ENCODE measurements around the gene ITGAL.

Gene ITGAL

GRCh38 chr16:30494709-30495108, 22.2 kb downstream of the ITGAL start:
- TF ChIP-seq ZFX (IDR thresholded peaks at IDR 0.05; ENCODE audit: borderline replicate concordance): no peak
- TF ChIP-seq, protein P1, sequence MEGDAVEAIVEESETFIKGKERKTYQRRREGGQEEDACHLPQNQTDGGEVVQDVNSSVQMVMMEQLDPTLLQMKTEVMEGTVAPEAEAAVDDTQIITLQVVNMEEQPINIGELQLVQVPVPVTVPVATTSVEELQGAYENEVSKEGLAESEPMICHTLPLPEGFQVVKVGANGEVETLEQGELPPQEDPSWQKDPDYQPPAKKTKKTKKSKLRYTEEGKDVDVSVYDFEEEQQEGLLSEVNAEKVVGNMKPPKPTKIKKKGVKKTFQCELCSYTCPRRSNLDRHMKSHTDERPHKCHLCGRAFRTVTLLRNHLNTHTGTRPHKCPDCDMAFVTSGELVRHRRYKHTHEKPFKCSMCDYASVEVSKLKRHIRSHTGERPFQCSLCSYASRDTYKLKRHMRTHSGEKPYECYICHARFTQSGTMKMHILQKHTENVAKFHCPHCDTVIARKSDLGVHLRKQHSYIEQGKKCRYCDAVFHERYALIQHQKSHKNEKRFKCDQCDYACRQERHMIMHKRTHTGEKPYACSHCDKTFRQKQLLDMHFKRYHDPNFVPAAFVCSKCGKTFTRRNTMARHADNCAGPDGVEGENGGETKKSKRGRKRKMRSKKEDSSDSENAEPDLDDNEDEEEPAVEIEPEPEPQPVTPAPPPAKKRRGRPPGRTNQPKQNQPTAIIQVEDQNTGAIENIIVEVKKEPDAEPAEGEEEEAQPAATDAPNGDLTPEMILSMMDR (IDR thresholded peaks at IDR 0.05): no peak
- H3K27ac ChIP-seq: no peak overlapping the region

GRCh38 chr16:30499284-30499683, 26.7 kb downstream of the ITGAL start:
- H3K27ac ChIP-seq: peak overlapping the region; percentile 68

GRCh38 chr16:30503403-30504296, 31.1 kb downstream of the ITGAL start:
- no peak overlapping the region for H3K27ac ChIP-seq
- TF ChIP-seq, protein P1 (IDR thresholded peaks at IDR 0.05): no peak

More at GRCh38 chr16:30499284-30499683, 26.7 kb downstream of the ITGAL start:
- TF ChIP-seq, protein P1 (IDR thresholded peaks at IDR 0.05): no peak
- TF ChIP-seq ZFX (IDR thresholded peaks at IDR 0.05; ENCODE audit: borderline replicate concordance): no peak

GRCh38 chr16:30509081-30509765, 36.7 kb downstream of the ITGAL start:
- no peak for TF ChIP-seq ZFX (IDR thresholded peaks at IDR 0.05; ENCODE audit: borderline replicate concordance)
- TF ChIP-seq, protein P1 (IDR thresholded peaks at IDR 0.05): no peak
- no peak overlapping the region for H3K27ac ChIP-seq

DNA sequence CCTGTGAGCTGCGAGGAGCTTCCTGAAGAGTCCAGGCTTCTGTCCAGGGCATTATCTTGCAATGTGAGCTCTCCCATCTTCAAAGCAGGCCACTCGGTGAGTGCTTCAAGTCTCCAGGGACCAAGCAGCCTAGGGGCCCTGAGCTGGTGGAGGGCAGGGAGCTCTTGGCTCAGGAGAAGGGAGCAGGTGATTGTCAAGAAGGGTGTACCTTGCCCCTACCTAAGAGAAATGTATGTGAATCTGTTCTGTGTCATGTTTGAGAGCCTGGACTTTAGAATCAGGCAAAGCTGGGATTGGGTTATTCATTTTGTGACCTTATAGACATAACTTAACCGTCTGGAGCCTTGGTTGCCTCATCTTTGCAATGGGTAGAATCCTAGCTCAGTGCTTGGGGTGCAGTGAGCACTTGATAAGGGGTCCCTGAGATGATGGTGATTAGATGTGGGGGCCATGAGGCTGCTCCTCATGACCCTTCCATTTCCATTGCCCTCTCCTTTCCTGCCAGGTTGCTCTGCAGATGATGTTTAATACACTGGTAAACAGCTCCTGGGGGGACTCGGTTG, 37.9 kb downstream of the ITGAL start:
- TF ChIP-seq, protein P1 (IDR thresholded peaks at IDR 0.05): no peak
- TF ChIP-seq ZFX (IDR thresholded peaks at IDR 0.05; ENCODE audit: borderline replicate concordance): no peak
- no peak overlapping the region for H3K27ac ChIP-seq

DNA sequence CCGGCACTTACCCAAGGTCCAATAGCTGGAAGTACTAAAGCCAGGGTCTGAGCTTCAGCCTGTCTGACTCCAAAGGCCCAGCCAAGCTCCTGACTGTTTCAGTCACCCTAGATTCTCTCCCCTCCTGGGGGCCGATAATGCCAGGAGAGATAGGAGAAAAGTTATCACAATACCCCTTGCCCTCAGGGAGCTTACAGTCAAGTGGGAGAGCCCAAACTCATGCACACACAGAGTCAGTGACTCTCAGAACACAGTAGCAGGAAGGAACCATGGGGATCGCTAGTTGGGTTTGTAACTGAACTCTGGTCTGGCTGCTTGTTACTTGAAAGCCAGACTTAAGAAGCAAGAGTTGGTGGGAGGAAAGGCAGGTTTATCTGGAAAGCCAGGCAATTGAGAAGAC, 39.0 kb downstream of the ITGAL start:
- no peak overlapping the region for H3K27ac ChIP-seq
- TF ChIP-seq ZFX (IDR thresholded peaks at IDR 0.05; ENCODE audit: borderline replicate concordance): no peak
- TF ChIP-seq, protein P1 (IDR thresholded peaks at IDR 0.05): no peak

Measured in 22Rv1 (cell line).